Sigmoid colon (tissue), 4 donors: ENCODE data around the gene TCF12.

Experiments
- CTCF ChIP-seq, 4 experiments: fragments of 450-650 bp in 3 of 4; fragments of 200-600 bp in 1 of 4; IDR thresholded peaks; one replicate each; pipeline ENCODE4 v1.5.1; 2016 to 2019; ENCODE audit warnings: antibody characterized with exemption in 4 of 4, mild to moderate bottlenecking in 3 of 4, moderate library complexity in 2 of 4
- EP300 ChIP-seq, 4 donors: sonication (generic); formaldehyde crosslinking; IDR thresholded peaks; one replicate each; pipeline ENCODE4 v1.6.1; 2017; ENCODE audit warnings: antibody characterized with exemption in 4 of 4
- POLR2A ChIP-seq, 2 donors: fragments of 450-650 bp; IDR thresholded peaks; one replicate each; pipeline ENCODE4 v1.6.1; 2016; ENCODE audit warnings: antibody characterized with exemption in 2 of 2, mild to moderate bottlenecking in 2 of 2, moderate library complexity in 2 of 2
- POLR2AphosphoS5 ChIP-seq, 4 donors: sonication (generic); formaldehyde crosslinking; IDR thresholded peaks; one replicate each; pipeline ENCODE4 v1.6.1; 2017; ENCODE audit warnings: antibody characterized with exemption in 4 of 4

GRCh38 chr15:57134071-57134605, 215.7 kb downstream of the TCF12 start:
- TF ChIP-seq CTCF (IDR thresholded peaks at IDR 0.05) = no peak
- TF ChIP-seq POLR2AphosphoS5 (IDR thresholded peaks at IDR 0.05) = no peak
- no peak for TF ChIP-seq POLR2A (IDR thresholded peaks at IDR 0.05)
- no peak for TF ChIP-seq EP300 (IDR thresholded peaks at IDR 0.05)
